Upper lobe of left lung (tissue), 4 donors: ENCODE results near the gene GPR15.

ENCODE experiments used
- EP300 ChIP-seq, 4 donors: sonication (generic); formaldehyde crosslinking; IDR thresholded peaks; one replicate each; pipeline ENCODE4 v1.5.1; 2017; ENCODE audit warnings: antibody characterized with exemption in 4 of 4, control low read depth in 2 of 4
- POLR2A ChIP-seq, 4 donors: fragments of 450-650 bp; IDR thresholded peaks; one replicate each; pipeline ENCODE4 v1.5.1; 2016 to 2017; ENCODE audit warnings: antibody characterized with exemption in 4 of 4, mild to moderate bottlenecking in 2 of 4
- TF ChIP-seq, protein P1 (sequence below), 6 experiments: fragments of 450-650 bp in 4 of 6; fragments of 200-600 bp in 2 of 6; sonication (generic) in 2 of 6; IDR thresholded peaks; one replicate each; pipeline ENCODE4 v1.5.1; 2016 to 2019; ENCODE audit warnings: antibody characterized with exemption in 6 of 6

DNA sequence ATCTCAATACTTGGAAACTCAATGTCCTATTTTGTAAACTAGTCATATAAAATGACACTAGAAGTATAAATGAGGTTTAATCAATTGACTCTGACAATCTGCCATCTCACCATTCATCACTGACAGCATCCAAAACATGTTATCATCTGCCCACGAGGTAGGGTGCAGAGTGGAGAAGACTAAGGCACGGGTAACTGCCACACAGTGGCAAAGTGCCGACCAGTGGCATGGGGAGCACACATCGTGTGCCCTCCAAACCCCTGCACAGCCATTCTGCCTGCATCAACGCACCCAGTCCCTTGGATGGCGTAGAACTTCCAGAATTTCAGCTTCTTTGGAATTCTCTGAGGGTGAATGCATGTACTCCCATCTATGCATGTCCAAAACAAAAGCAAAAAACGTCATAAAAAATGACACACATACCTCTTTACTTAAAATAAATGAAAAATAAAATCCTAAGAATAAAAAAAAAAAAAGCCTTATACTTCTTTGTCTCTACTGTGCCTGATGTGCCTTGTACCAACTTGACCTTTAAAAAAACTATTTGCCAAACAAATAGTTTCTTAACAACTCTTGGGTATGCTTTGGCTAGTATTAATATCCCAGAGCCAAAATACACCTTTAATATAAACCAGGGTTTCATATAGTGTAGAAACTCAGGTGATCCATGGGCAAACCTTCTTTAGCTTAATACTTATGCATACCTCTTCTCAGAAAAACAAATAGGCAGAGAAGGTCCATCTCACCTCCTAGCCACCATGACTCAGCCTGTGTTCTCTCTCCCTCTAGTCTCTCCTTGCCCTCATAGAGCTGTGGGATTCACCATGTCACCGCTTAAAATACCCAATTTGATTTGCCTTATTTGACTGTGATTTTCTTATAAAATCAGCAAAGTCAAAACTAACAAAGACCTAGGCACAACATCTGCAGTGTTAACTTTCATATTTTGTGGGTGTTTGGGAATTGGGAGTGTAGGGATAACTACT is 48.9 kb downstream of the GPR15 start:
- TF ChIP-seq, protein P1, sequence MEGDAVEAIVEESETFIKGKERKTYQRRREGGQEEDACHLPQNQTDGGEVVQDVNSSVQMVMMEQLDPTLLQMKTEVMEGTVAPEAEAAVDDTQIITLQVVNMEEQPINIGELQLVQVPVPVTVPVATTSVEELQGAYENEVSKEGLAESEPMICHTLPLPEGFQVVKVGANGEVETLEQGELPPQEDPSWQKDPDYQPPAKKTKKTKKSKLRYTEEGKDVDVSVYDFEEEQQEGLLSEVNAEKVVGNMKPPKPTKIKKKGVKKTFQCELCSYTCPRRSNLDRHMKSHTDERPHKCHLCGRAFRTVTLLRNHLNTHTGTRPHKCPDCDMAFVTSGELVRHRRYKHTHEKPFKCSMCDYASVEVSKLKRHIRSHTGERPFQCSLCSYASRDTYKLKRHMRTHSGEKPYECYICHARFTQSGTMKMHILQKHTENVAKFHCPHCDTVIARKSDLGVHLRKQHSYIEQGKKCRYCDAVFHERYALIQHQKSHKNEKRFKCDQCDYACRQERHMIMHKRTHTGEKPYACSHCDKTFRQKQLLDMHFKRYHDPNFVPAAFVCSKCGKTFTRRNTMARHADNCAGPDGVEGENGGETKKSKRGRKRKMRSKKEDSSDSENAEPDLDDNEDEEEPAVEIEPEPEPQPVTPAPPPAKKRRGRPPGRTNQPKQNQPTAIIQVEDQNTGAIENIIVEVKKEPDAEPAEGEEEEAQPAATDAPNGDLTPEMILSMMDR (IDR thresholded peaks at IDR 0.05): no peak
- no peak for TF ChIP-seq POLR2A (IDR thresholded peaks at IDR 0.05)
- TF ChIP-seq EP300 (IDR thresholded peaks at IDR 0.05): no peak
